Body of pancreas (tissue), 4 donors: ENCODE measurements around the gene EDARADD.

Experiments used
- CTCF ChIP-seq, 7 experiments: fragments of 450-650 bp in 4 of 7; fragments of 200-600 bp in 3 of 7; sonication (generic) in 3 of 7; IDR thresholded peaks; one replicate each; pipeline ENCODE4 v1.5.1; 2016 to 2019; ENCODE audit warnings: antibody characterized with exemption in 7 of 7
- POLR2A ChIP-seq, 3 donors: fragments of 450-650 bp; IDR thresholded peaks; one replicate each; pipeline ENCODE4 v1.6.1; 2016; ENCODE audit warnings: antibody characterized with exemption in 3 of 3, mild to moderate bottlenecking in 2 of 3

GRCh38 chr1:236345728-236346127, 48.4 kb upstream of the EDARADD start:
- peak in 6 of 7 experiments; percentile 29 to 53 (median 46) for TF ChIP-seq CTCF (IDR thresholded peaks at IDR 0.05)
- no peak for TF ChIP-seq POLR2A (IDR thresholded peaks at IDR 0.05)
